Testis (tissue), 2 donors: Measurements from ENCODE around the gene GUCA2B.

Experiments
- CTCF ChIP-seq, 3 experiments: fragments of 450-650 bp in 2 of 3; fragments of 200-600 bp in 1 of 3; sonication (generic) in 1 of 3; IDR thresholded peaks; one replicate each; pipeline ENCODE4 v1.5.1; 2016 to 2019; ENCODE audit warnings: antibody characterized with exemption in 3 of 3, mild to moderate bottlenecking in 2 of 3, moderate library complexity in 1 of 3
- POLR2A ChIP-seq: fragments of 450-650 bp; IDR thresholded peaks from one replicate; pipeline ENCODE4 v1.6.1; 2017; ENCODE audit warnings: antibody characterized with exemption, mild to moderate bottlenecking, moderate library complexity

GRCh38 chr1:42109600-42109999 is 43.6 kb upstream of the GUCA2B start:
- no peak for TF ChIP-seq CTCF (IDR thresholded peaks at IDR 0.05)
- no peak for TF ChIP-seq POLR2A
